ENCODE results near the gene PRKAA2.

PRKAA2 gene

DNA sequence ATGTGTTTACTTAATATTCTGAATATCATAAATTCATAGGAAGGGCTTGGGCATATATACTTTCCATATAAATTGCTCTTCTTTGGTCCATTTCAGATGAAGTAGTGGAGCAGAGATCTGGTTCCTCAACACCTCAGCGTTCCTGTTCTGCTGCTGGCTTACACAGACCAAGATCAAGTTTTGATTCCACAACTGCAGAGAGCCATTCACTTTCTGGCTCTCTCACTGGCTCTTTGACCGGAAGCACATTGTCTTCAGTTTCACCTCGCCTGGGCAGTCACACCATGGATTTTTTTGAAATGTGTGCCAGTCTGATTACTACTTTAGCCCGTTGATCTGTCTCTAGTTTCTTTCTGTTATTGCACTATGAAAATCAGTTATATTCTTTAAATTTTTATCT is 62.3 kb downstream of the PRKAA2 start:
- TF ChIP-seq, protein P1, sequence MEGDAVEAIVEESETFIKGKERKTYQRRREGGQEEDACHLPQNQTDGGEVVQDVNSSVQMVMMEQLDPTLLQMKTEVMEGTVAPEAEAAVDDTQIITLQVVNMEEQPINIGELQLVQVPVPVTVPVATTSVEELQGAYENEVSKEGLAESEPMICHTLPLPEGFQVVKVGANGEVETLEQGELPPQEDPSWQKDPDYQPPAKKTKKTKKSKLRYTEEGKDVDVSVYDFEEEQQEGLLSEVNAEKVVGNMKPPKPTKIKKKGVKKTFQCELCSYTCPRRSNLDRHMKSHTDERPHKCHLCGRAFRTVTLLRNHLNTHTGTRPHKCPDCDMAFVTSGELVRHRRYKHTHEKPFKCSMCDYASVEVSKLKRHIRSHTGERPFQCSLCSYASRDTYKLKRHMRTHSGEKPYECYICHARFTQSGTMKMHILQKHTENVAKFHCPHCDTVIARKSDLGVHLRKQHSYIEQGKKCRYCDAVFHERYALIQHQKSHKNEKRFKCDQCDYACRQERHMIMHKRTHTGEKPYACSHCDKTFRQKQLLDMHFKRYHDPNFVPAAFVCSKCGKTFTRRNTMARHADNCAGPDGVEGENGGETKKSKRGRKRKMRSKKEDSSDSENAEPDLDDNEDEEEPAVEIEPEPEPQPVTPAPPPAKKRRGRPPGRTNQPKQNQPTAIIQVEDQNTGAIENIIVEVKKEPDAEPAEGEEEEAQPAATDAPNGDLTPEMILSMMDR (IDR thresholded peaks at IDR 0.05; ENCODE audit: borderline replicate concordance, control extremely low read depth, extremely low read depth, insufficient read depth, missing control alignments) = no peak
- no peak for DNase-seq (ENCODE audit: low spot score)
- in situ Hi-C loops (cut with MboI; ENCODE audit: low sequenced_read_pairs, unreplicated experiment) = no loop called here

DNA sequence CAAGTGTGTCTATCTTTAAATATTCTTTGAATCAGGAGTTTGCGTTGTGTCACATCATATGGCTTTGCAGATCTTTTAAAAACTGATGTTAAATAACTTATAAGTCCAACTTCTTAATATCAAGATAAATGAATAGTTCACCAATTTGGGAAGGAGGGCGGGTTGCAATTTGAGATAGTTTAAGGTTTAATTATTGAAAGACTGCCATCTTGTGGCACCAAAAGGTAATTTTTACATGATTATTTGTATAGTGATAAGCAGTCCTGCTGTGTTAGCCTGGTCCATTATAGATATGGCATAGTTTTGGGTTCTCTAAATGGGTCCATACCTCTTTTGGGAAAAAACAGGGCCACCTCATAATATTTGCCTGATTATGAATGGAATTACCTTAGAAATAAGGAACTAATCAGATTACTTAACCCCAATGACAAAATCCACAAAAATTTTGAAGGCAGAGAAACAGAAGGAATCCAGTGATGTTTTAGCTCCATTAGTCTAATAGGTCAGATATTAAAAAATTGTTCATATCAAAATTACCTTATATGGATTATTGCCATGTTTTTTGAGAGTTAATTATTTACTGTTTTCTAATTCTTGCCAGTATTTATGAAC is 64.3 kb downstream of the PRKAA2 start:
- in situ Hi-C loops (cut with MboI; ENCODE audit: low sequenced_read_pairs, unreplicated experiment) = no loop called here
- DNase-seq (ENCODE audit: low spot score) = peak; percentile 16
- TF ChIP-seq, protein P1 (IDR thresholded peaks at IDR 0.05; ENCODE audit: borderline replicate concordance, control extremely low read depth, extremely low read depth, insufficient read depth, missing control alignments) = no peak

DNA sequence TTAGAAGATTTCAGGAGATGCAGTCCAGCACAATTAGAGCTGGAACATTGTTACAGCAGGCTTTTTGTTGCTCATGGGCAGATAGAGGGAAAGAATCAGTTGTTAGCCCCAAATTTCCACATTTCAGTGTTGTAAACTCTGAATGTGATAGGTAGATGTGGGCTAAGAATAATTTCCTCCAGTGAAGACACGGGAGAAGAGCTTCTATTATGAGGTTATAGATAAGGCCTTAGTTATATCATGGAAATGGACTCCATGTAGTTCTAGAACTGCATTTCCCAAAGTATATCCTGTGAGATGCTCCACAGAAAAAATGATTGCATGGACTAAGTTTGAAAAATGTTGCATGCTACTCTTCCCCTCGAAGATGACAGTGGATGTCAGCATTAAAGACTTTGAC is 64.9 kb downstream of the PRKAA2 start:
- TF ChIP-seq, protein P1 (IDR thresholded peaks at IDR 0.05; ENCODE audit: borderline replicate concordance, control extremely low read depth, extremely low read depth, insufficient read depth, missing control alignments) = no peak
- in situ Hi-C loops (cut with MboI; ENCODE audit: low sequenced_read_pairs, unreplicated experiment) = no loop called here
- no peak for DNase-seq (ENCODE audit: low spot score)

DNA sequence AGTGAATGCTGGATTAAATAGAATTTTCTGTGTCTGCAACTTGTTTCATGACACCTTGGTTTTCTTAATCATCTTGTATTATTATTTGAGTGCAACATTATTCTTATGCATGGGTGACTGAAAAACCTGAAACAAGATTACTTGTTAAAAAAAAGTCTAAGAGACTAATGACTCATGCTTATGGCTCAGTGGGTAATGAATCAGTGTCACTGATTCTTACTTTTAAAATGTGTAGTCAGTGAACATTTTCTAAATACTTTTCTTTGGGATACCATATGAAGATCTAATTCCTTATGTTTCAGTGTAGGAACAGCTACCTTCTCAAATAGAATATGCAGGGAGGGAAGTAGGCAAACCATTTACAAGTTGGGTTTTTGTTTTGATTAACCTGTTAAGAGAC is 65.5 kb downstream of the PRKAA2 start:
- DNase-seq (ENCODE audit: low spot score) = no peak
- in situ Hi-C loops (cut with MboI; ENCODE audit: low sequenced_read_pairs, unreplicated experiment) = no loop called here
- TF ChIP-seq, protein P1 (IDR thresholded peaks at IDR 0.05; ENCODE audit: borderline replicate concordance, control extremely low read depth, extremely low read depth, insufficient read depth, missing control alignments) = no peak

DNA sequence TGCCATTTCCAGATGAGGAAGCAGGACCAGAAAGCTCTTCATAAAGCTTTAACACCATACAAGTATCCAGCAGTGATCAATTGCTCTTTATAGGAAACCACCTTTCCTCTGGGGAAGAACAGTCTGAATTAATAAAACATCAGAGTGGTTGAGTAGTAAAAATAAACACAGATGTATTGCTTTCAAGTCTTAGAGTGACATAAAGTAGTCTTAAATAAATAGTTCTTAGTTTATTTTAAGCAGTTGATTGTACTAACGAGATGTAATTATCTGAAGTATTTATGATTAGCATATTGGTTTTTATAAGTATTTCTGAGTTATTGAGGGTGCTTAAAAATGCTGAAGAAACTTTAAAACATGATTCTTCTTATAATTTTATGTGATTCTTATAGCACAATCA is 67.0 kb downstream of the PRKAA2 start:
- in situ Hi-C loops (cut with MboI; ENCODE audit: low sequenced_read_pairs, unreplicated experiment) = no loop called here
- no peak for DNase-seq (ENCODE audit: low spot score)
- TF ChIP-seq, protein P1 (IDR thresholded peaks at IDR 0.05; ENCODE audit: borderline replicate concordance, control extremely low read depth, extremely low read depth, insufficient read depth, missing control alignments) = no peak

DNA sequence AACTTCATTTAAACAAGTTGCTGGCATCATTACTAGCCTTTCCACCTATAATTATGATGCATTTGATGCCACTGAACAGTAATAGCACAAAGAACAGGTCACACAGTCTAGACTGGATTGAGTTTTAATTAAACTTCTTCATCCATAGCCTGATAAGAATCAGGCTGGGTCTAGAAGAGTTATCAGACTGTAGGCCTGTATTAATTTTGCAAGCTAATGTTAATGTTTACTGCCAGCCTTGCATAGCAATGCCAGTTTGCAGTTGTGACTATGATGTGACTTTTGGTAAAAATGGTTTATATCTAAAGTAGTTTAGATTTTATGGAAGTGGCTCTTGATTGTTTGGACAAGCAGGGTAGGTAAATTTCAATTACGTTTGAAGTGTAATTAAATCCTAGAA is 68.0 kb downstream of the PRKAA2 start:
- in situ Hi-C loops (cut with MboI; ENCODE audit: low sequenced_read_pairs, unreplicated experiment) = no loop called here
- TF ChIP-seq, protein P1 (IDR thresholded peaks at IDR 0.05; ENCODE audit: borderline replicate concordance, control extremely low read depth, extremely low read depth, insufficient read depth, missing control alignments) = no peak
- DNase-seq (ENCODE audit: low spot score) = no peak
